Mesodermal cell (in vitro differentiated cells): ENCODE results near the gene COL15A1.

Experiments used
- H3K27ac ChIP-seq: 2 replicates; pipeline ENCODE4 v1.7.0; 2013; ENCODE audit warnings: mild to moderate bottlenecking, low read depth, low read length, moderate library complexity; ENCODE audit not compliant: severe bottlenecking
- H3K36me3 ChIP-seq: 2 replicates; pipeline ENCODE4 v1.7.1; 2013; ENCODE audit warnings: mild to moderate bottlenecking, low read length, moderate library complexity; ENCODE audit not compliant: control insufficient read depth, insufficient read depth
- H3K4me1 ChIP-seq: one replicate; pipeline ENCODE4 v1.7.1; 2013; ENCODE audit warnings: mild to moderate bottlenecking, low read length; ENCODE audit not compliant: insufficient read depth, control insufficient read depth, poor library complexity, severe bottlenecking
- H3K4me3 ChIP-seq: 2 replicates; pipeline ENCODE4 v1.7.0; 2013; ENCODE audit warnings: low read length, control low read depth, mild to moderate bottlenecking; ENCODE audit not compliant: insufficient read depth, poor library complexity, severe bottlenecking; ENCODE audit errors: extremely low read depth
- H3K9me3 ChIP-seq: 2 replicates; pipeline ENCODE4 v1.7.1; 2013; ENCODE audit warnings: mild to moderate bottlenecking, low read length, moderate library complexity; ENCODE audit not compliant: control insufficient read depth
- WGBS, 2 experiments: methylation state at CpG; one replicate each; pipeline ENCODE4 v1.1.5; 2013; ENCODE audit warnings: missing lambda C conversion rate in 2 of 2; ENCODE audit not compliant: insufficient coverage in 2 of 2; 5-methylcytosine and 5-hydroxymethylcytosine counted together

The COL15A1 gene

DNA sequence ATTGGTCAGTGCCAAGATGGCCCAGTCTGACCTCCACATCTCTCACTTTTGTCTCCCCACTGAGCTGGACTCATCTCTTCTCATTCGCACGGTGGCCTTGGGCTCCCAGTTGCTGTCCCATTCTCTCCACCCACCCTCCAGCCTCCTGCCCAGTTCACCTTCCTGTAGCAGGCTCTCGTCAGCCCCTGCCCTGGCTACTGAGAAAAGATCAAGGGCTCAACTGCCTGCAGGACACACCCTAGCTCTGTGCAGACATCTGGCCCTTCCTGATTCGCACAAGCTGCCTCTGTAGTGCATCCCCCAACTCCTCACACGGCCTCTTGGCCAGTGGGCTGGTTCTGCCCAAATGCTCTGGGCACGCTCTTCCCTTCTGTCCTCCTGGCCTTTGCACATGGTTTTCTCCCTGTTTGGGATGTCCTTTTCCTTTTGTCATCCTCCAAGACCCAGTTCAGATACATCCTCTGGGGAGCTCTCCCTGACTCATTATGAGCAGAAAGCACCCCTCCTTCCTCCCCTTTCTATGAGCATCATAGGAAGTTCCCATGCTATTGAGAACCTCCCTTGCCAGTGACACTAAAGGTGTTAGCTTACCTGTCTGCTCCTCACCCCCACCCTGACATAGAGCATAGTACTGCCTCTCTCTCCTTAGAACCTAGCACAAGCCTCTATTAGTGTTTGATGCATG, 82.7 kb downstream of the COL15A1 start:
- no peak overlapping the region for H3K4me3 ChIP-seq
- H3K9me3 ChIP-seq: no peaks in the 10 kb centered on the region
- no peak overlapping the region for H3K27ac ChIP-seq
- no peaks in the 10 kb centered on the region for H3K36me3 ChIP-seq
- 93 to 96% methylated on average over 6 of the region's 6 CpGs for WGBS, 2 experiments
- no peaks in the 10 kb centered on the region for H3K4me1 ChIP-seq

DNA sequence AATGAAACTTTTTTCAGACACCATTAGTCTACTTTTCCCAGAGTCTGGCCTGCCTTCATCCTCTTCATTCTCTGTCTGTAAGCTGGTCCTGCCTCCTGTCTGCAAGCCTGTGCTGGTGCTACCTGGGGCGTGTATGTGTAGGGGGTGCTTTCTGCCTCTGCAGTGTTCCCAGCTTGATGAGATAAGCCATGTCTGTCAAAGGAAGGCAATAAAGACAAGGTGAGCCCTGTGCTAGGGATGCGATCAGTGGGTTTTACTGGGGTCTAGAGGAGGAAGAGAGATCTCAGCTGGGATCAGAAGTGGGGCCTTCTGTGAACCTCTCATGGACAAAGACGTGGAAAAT, 83.2 kb downstream of the COL15A1 start:
- Histone ChIP-seq H3K36me3 (no peaks in the 10 kb centered on the region), H3K9me3 (no peaks in the 10 kb centered on the region), H3K4me3 (no peak overlapping the region), H3K4me1 (no peaks in the 10 kb centered on the region), H3K27ac (no peak overlapping the region)
- 86 to 100% methylated on average over 1 to 2 of the region's 3 CpGs for WGBS, 2 experiments

DNA sequence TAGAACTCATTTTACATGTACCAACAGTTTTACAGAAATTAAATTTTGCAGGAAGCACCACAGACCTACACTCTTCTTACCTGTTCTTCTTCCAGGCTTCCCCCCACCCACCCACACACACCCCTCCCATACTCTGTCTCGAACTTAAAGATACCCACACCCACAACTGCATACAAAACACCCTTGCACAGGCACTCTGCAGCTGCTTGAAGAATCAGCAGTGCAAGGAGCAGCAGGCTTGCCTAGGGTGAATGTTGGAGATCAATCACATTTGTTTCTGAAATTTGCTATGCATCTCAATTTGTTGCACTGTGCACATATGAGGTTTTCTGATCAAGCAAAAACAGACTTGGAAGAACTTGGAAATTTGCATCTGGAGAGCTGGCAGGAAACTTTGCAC, 83.7 kb downstream of the COL15A1 start:
- Histone ChIP-seq H3K4me3 (no peak overlapping the region), H3K4me1 (no peaks in the 10 kb centered on the region)
- 86% methylated on average over 1 of the region's 1 CpG; no CpG with 5 or more reads in 1 of the 2 experiments for WGBS, 2 experiments

GRCh38 chr9:99029083-99029645, 85.5 kb downstream of the COL15A1 start:
- Histone ChIP-seq H3K36me3 (no peaks in the 10 kb centered on the region), H3K4me1 (no peaks in the 10 kb centered on the region), H3K4me3 (no peak overlapping the region), H3K27ac (no peak overlapping the region), H3K9me3 (no peaks in the 10 kb centered on the region)
- WGBS, 2 experiments: 80 to 100% methylated on average over 1 of the region's 2 CpGs

More for the DNA sequence above, 83.7 kb downstream of the COL15A1 start:
- Histone ChIP-seq H3K27ac (no peak overlapping the region), H3K36me3 (no peaks in the 10 kb centered on the region), H3K9me3 (no peaks in the 10 kb centered on the region)

- Histone ChIP-seq H3K9me3 (no peaks in the 10 kb centered on the region), H3K4me1 (no peaks in the 10 kb centered on the region), H3K27ac (no peak overlapping the region), H3K36me3 (no peaks in the 10 kb centered on the region), H3K4me3 (no peak overlapping the region)
- 89 to 97% methylated on average over 3 of the region's 3 CpGs for WGBS, 2 experiments
Observed at GRCh38 chr9:99030092-99030511, 86.4 kb downstream of the COL15A1 start.

- Histone ChIP-seq H3K27ac (no peak overlapping the region), H3K4me1 (no peaks in the 10 kb centered on the region), H3K4me3 (no peak overlapping the region), H3K9me3 (no peaks in the 10 kb centered on the region), H3K36me3 (no peaks in the 10 kb centered on the region)
- WGBS, 2 experiments: 94 to 100% methylated on average over 1 to 3 of the region's 3 CpGs
Observed at GRCh38 chr9:99030610-99031109, 87.0 kb downstream of the COL15A1 start.

- WGBS, 2 experiments: 91 to 93% methylated on average over 5 to 6 of the region's 6 CpGs
- no peaks in the 10 kb centered on the region for H3K9me3 ChIP-seq
- no peaks in the 10 kb centered on the region for H3K4me1 ChIP-seq
- no peak overlapping the region for H3K4me3 ChIP-seq
- no peak overlapping the region for H3K27ac ChIP-seq
- H3K36me3 ChIP-seq: no peaks in the 10 kb centered on the region
Observed at GRCh38 chr9:99031319-99031718, 87.6 kb downstream of the COL15A1 start.

- WGBS, 2 experiments: 100% methylated on average over 1 of the region's 5 CpGs; no CpG with 5 or more reads in 1 of the 2 experiments
- no peaks in the 10 kb centered on the region for H3K9me3 ChIP-seq
- no peak overlapping the region for H3K27ac ChIP-seq
- no peak overlapping the region for H3K4me3 ChIP-seq
- H3K36me3 ChIP-seq: no peaks in the 10 kb centered on the region
- H3K4me1 ChIP-seq: no peaks in the 10 kb centered on the region
Observed at GRCh38 chr9:99031994-99032393, 88.3 kb downstream of the COL15A1 start.

DNA sequence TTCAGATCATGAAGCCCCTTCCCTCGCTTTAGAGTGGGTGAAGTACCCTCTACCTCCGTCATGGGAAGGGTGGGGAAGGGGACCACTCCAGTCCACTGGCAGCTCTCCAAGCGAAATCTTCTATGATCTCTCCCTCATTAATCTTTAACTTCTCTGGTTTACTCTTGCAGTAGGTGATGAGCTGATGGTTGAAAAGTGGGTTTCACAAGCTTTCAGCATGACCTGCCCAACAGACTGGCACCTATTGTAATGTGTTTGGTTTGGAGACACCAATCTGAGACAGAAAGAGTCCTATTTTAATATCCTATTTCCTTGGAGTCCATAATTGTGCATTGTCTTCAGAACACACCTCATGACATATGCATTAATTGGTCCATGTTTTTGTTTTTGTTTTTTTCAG, 90.4 kb downstream of the COL15A1 start:
- Histone ChIP-seq H3K9me3 (no peaks in the 10 kb centered on the region), H3K27ac (no peak overlapping the region), H3K4me1 (peaks cover 8% of the 10 kb centered on the region), H3K36me3 (no peaks in the 10 kb centered on the region), H3K4me3 (no peak overlapping the region)
- WGBS, 2 experiments: no CpG with 5 or more reads among the region's 3 CpGs

GRCh38 chr9:99035313-99035712, 91.6 kb downstream of the COL15A1 start:
- no peak overlapping the region for H3K4me3 ChIP-seq
- H3K27ac ChIP-seq: no peak overlapping the region
- H3K4me1 ChIP-seq: peaks cover 20% of the 10 kb centered on the region
- no peaks in the 10 kb centered on the region for H3K9me3 ChIP-seq
- 73 to 100% methylated on average over 2 to 3 of the region's 4 CpGs for WGBS, 2 experiments
- H3K36me3 ChIP-seq: no peaks in the 10 kb centered on the region
